ENCODE measurements around the gene ST6GALNAC2.
"Not testable (repeated sequence)": the region's sequence is repeated elsewhere in the genome, so short reads cannot be mapped to it uniquely, and the experiment has no call there.

ST6GALNAC2 gene

GRCh38 chr17:76585649-76586593 is at the start of gene ST6GALNAC2:
Gene ST6GALNAC2 (minus strand): TSS chr17:76585860. CDS start chr17:76585808, 52 bp downstream.
- CTCF ChIA-PET: interaction anchor here (1.1 to 1.6 kb wide), 3 partner anchors 26 to 40 kb away, joined by 3 to 4 read pairs (median 3); no protein-coding TSS in a partner anchor
- peaks cover 99% of the 10 kb centered on the region for H3K27me3 Mint-ChIP-seq
- H3K4me3 Mint-ChIP-seq: peak within 1 kb of the TSS; percentile 60
- H3K36me3 Mint-ChIP-seq: no peaks in the 10 kb centered on the region
- H3K4me1 Mint-ChIP-seq: peaks cover 18% of the 10 kb centered on the region
- H3K9me3 Mint-ChIP-seq: no peaks in the 10 kb centered on the region
- H3K27ac Mint-ChIP-seq: no peak within 1 kb of the TSS
- DNase-seq: peak; percentile 48

- CTCF ChIA-PET: interaction anchor here (2.2 kb wide), 1 partner anchor 11 kb away, joined by 12 read pairs; no protein-coding TSS in a partner anchor
- Mint-ChIP-seq H3K36me3 (no peaks in the 10 kb centered on the region), H3K27me3 (peaks cover 23% of the 10 kb centered on the region), H3K4me3 (no peak overlapping the region), H3K4me1 (no peaks in the 10 kb centered on the region), H3K9me3 (no peaks in the 10 kb centered on the region), H3K27ac (no peak overlapping the region)
- no peak for DNase-seq
Measured at GRCh38 chr17:76635039-76635438, 49.4 kb upstream of the ST6GALNAC2 start.

GRCh38 chr17:76633628-76634328 is 48.1 kb upstream of the ST6GALNAC2 start:
- Mint-ChIP-seq H3K4me3 (no peak overlapping the region), H3K4me1 (no peaks in the 10 kb centered on the region), H3K27me3 (peaks cover 18% of the 10 kb centered on the region), H3K36me3 (no peaks in the 10 kb centered on the region), H3K27ac (no peak overlapping the region), H3K9me3 (no peaks in the 10 kb centered on the region)
- CTCF ChIA-PET: interaction anchor here (1.9 to 2.2 kb wide), 2 partner anchors 10 kb away, joined by 6 to 12 read pairs; no protein-coding TSS in a partner anchor
- no peak for DNase-seq

- Mint-ChIP-seq H3K9me3 (no peaks in the 10 kb centered on the region), H3K27ac (no peak overlapping the region), H3K27me3 (peaks cover 14% of the 10 kb centered on the region), H3K4me1 (no peaks in the 10 kb centered on the region), H3K4me3 (no peak overlapping the region), H3K36me3 (no peaks in the 10 kb centered on the region)
- CTCF ChIA-PET: interaction anchor here (1.9 kb wide), 1 partner anchor 8 kb away, joined by 6 read pairs; no protein-coding TSS in a partner anchor
- DNase-seq: no peak
Measured at GRCh38 chr17:76631821-76632565, 46.3 kb upstream of the ST6GALNAC2 start.

GRCh38 chr17:76630151-76630550 is 44.5 kb upstream of the ST6GALNAC2 start:
- DNase-seq: no peak
- H3K4me3 Mint-ChIP-seq: no peak overlapping the region
- no peaks in the 10 kb centered on the region for H3K4me1 Mint-ChIP-seq
- H3K27ac Mint-ChIP-seq: no peak overlapping the region
- no peaks in the 10 kb centered on the region for H3K36me3 Mint-ChIP-seq
- H3K9me3 Mint-ChIP-seq: no peaks in the 10 kb centered on the region
- peaks cover 19% of the 10 kb centered on the region for H3K27me3 Mint-ChIP-seq
- CTCF ChIA-PET: no interaction called here

- H3K4me1 Mint-ChIP-seq: no peaks in the 10 kb centered on the region
- H3K9me3 Mint-ChIP-seq: no peaks in the 10 kb centered on the region
- CTCF ChIA-PET: interaction anchor here (5.3 kb wide), 1 partner anchor 104 kb away, joined by 54 read pairs; no protein-coding TSS in a partner anchor
- H3K27me3 Mint-ChIP-seq: peaks cover 24% of the 10 kb centered on the region
- no peak overlapping the region for H3K4me3 Mint-ChIP-seq
- no peak overlapping the region for H3K27ac Mint-ChIP-seq
- no peaks in the 10 kb centered on the region for H3K36me3 Mint-ChIP-seq
- DNase-seq: no peak
Measured at GRCh38 chr17:76627510-76627909, 41.9 kb upstream of the ST6GALNAC2 start.

GRCh38 chr17:76626442-76626841 is 40.8 kb upstream of the ST6GALNAC2 start:
- no peaks in the 10 kb centered on the region for H3K9me3 Mint-ChIP-seq
- H3K27ac Mint-ChIP-seq: peak overlapping the region; percentile 63
- H3K36me3 Mint-ChIP-seq: no peaks in the 10 kb centered on the region
- peaks cover 27% of the 10 kb centered on the region for H3K27me3 Mint-ChIP-seq
- H3K4me1 Mint-ChIP-seq: no peaks in the 10 kb centered on the region
- DNase-seq: no peak
- CTCF ChIA-PET: interaction anchor here (1.8 to 5.3 kb wide), 3 partner anchors 40 to 103 kb away, joined by 4 to 61 read pairs (median 54); partner anchors contain the start of gene ST6GALNAC2
- H3K4me3 Mint-ChIP-seq: no peak overlapping the region

GRCh38 chr17:76625496-76625895 is 39.8 kb upstream of the ST6GALNAC2 start:
- no peaks in the 10 kb centered on the region for H3K4me1 Mint-ChIP-seq
- DNase-seq: no peak
- H3K9me3 Mint-ChIP-seq: no peaks in the 10 kb centered on the region
- H3K36me3 Mint-ChIP-seq: no peaks in the 10 kb centered on the region
- no peak overlapping the region for H3K27ac Mint-ChIP-seq
- H3K4me3 Mint-ChIP-seq: no peak overlapping the region
- peaks cover 30% of the 10 kb centered on the region for H3K27me3 Mint-ChIP-seq
- CTCF ChIA-PET: interaction anchor here (0.7 to 5.3 kb wide), 10 partner anchors 14 to 228 kb away, joined by 3 to 61 read pairs (median 4); partner anchors contain the start of gene ST6GALNAC2

GRCh38 chr17:76623271-76624146 is 37.8 kb upstream of the ST6GALNAC2 start:
- Mint-ChIP-seq H3K27me3 (peaks cover 34% of the 10 kb centered on the region), H3K9me3 (no peaks in the 10 kb centered on the region), H3K36me3 (no peaks in the 10 kb centered on the region), H3K4me1 (no peaks in the 10 kb centered on the region), H3K4me3 (no peak overlapping the region), H3K27ac (no peak overlapping the region)
- DNase-seq: peak; percentile 82
- CTCF ChIA-PET: interaction anchor here (0.6 to 5.3 kb wide), 31 partner anchors 8 to 294 kb away, joined by 3 to 61 read pairs (median 4); partner anchors contain the start of gene ST6GALNAC1

- H3K4me1 Mint-ChIP-seq: no peaks in the 10 kb centered on the region
- CTCF ChIA-PET: interaction anchor here (1.2 kb wide), 1 partner anchor 19 kb away, joined by 4 read pairs; no protein-coding TSS in a partner anchor
Measured at GRCh38 chr17:76617838-76618237, 32.2 kb upstream of the ST6GALNAC2 start.

GRCh38 chr17:76614912-76615617 is 29.4 kb upstream of the ST6GALNAC2 start:
- Mint-ChIP-seq H3K4me3 (no peak overlapping the region), H3K27me3 (peaks cover 25% of the 10 kb centered on the region), H3K9me3 (peaks cover 3% of the 10 kb centered on the region), H3K36me3 (no peaks in the 10 kb centered on the region), H3K27ac (no peak overlapping the region), H3K4me1 (no peaks in the 10 kb centered on the region)
- no peak for DNase-seq
- CTCF ChIA-PET: interaction anchor here (1.1 to 1.5 kb wide), 4 partner anchors 9 to 57 kb away, joined by 3 to 7 read pairs (median 4); no protein-coding TSS in a partner anchor

More at GRCh38 chr17:76617838-76618237, 32.2 kb upstream of the ST6GALNAC2 start:
- no peak overlapping the region for H3K4me3 Mint-ChIP-seq
- H3K9me3 Mint-ChIP-seq: peaks cover 3% of the 10 kb centered on the region
- no peak overlapping the region for H3K27ac Mint-ChIP-seq
- H3K27me3 Mint-ChIP-seq: peaks cover 26% of the 10 kb centered on the region
- DNase-seq: no peak
- no peaks in the 10 kb centered on the region for H3K36me3 Mint-ChIP-seq

GRCh38 chr17:76614064-76614759 is 28.6 kb upstream of the ST6GALNAC2 start:
- CTCF ChIA-PET: interaction anchor here (1.1 to 1.2 kb wide), 2 partner anchors 10 to 17 kb away, joined by 3 to 7 read pairs; no protein-coding TSS in a partner anchor
- DNase-seq, H3K4me3 Mint-ChIP-seq, H3K36me3 Mint-ChIP-seq, H3K27ac Mint-ChIP-seq, H3K9me3 Mint-ChIP-seq, H3K4me1 Mint-ChIP-seq: not testable (repeated sequence)
- peaks cover 27% of the 10 kb centered on the region for H3K27me3 Mint-ChIP-seq

Measured in activated naive CD4-positive, alpha-beta T cell treated with anti-CD3 and anti-CD28 coated beads, Interleukin-2, amount 10 ng/mL, durations not matched to agents 7 days and 5 days (primary cell).